HG03064 (cell line): ENCODE results near the gene CD2AP.
A peak's percentile ranks its signal among the peaks of the same experiment; 100 is the strongest.
"Not testable (repeated sequence)": the region's sequence is repeated elsewhere in the genome, so short reads cannot be mapped to it uniquely, and the experiment has no call there.

ENCODE experiments used
- ATAC-seq: cut with Tn5 transposase; IDR thresholded peaks from one replicate; pipeline ENCODE4 v1.9.1; 2021; ENCODE audit warnings: low read depth; ENCODE audit not compliant: unreplicated experiment

The CD2AP gene

GRCh38 chr6:47456536-47456975 lies 21.0 kb upstream of the CD2AP start:
- ATAC-seq: no peak

- ATAC-seq: no peak
These were observed 20.2 kb upstream of the CD2AP start for GRCh38 chr6:47457370-47457769.

GRCh38 chr6:47464052-47464451 lies 13.5 kb upstream of the CD2AP start:
- ATAC-seq: no peak

GRCh38 chr6:47465117-47465516 lies 12.5 kb upstream of the CD2AP start:
- no peak for ATAC-seq

GRCh38 chr6:47471911-47472310 lies 5.7 kb upstream of the CD2AP start:
- no peak for ATAC-seq

- ATAC-seq: no peak
These were observed 3.7 kb upstream of the CD2AP start for GRCh38 chr6:47473791-47474346.

GRCh38 chr6:47475319-47475816 lies 2.2 kb upstream of the CD2AP start:
- no peak for ATAC-seq

GRCh38 chr6:47476781-47477496 lies 650 bp upstream of the CD2AP start:
- no peak for ATAC-seq

- no peak for ATAC-seq
These were observed 897 bp downstream of the CD2AP start for GRCh38 chr6:47478233-47479139.

GRCh38 chr6:47479140-47479508 lies 1.5 kb downstream of the CD2AP start:
- no peak for ATAC-seq

GRCh38 chr6:47479874-47480273 lies 2.3 kb downstream of the CD2AP start:
- no peak for ATAC-seq

GRCh38 chr6:47481213-47481612 lies 3.6 kb downstream of the CD2AP start:
- not testable (repeated sequence) for ATAC-seq

- no peak for ATAC-seq
These were observed 4.2 kb downstream of the CD2AP start for GRCh38 chr6:47481806-47482205.

GRCh38 chr6:47483516-47483852 lies 5.9 kb downstream of the CD2AP start:
- ATAC-seq: peak; percentile 16

GRCh38 chr6:47483853-47484546 lies 6.4 kb downstream of the CD2AP start:
- peak; percentile 52 for ATAC-seq

GRCh38 chr6:47484616-47485015 lies 7.0 kb downstream of the CD2AP start:
- no peak for ATAC-seq

- no peak for ATAC-seq
These were observed 7.5 kb downstream of the CD2AP start for GRCh38 chr6:47485083-47485482.

GRCh38 chr6:47485491-47486135 lies 8.0 kb downstream of the CD2AP start:
- ATAC-seq: no peak

- no peak for ATAC-seq
These were observed 12.4 kb downstream of the CD2AP start for GRCh38 chr6:47489995-47490394.

GRCh38 chr6:47490676-47491075 lies 13.1 kb downstream of the CD2AP start:
- no peak for ATAC-seq
